ENCODE measurements around the gene SLC34A1. TPM values are rescaled to one million over a fixed set of nuclear protein-coding genes. Genes with fewer than 3 reads are reported as not detected.

Gene SLC34A1
- total and polyA plus RNA-seq, 2 of the 13 experiments (the other 11 are each of a cell fraction or from before 2014, with no cell fraction given) = 0.03 to 0.20 TPM

- TF ChIP-seq, protein P1, sequence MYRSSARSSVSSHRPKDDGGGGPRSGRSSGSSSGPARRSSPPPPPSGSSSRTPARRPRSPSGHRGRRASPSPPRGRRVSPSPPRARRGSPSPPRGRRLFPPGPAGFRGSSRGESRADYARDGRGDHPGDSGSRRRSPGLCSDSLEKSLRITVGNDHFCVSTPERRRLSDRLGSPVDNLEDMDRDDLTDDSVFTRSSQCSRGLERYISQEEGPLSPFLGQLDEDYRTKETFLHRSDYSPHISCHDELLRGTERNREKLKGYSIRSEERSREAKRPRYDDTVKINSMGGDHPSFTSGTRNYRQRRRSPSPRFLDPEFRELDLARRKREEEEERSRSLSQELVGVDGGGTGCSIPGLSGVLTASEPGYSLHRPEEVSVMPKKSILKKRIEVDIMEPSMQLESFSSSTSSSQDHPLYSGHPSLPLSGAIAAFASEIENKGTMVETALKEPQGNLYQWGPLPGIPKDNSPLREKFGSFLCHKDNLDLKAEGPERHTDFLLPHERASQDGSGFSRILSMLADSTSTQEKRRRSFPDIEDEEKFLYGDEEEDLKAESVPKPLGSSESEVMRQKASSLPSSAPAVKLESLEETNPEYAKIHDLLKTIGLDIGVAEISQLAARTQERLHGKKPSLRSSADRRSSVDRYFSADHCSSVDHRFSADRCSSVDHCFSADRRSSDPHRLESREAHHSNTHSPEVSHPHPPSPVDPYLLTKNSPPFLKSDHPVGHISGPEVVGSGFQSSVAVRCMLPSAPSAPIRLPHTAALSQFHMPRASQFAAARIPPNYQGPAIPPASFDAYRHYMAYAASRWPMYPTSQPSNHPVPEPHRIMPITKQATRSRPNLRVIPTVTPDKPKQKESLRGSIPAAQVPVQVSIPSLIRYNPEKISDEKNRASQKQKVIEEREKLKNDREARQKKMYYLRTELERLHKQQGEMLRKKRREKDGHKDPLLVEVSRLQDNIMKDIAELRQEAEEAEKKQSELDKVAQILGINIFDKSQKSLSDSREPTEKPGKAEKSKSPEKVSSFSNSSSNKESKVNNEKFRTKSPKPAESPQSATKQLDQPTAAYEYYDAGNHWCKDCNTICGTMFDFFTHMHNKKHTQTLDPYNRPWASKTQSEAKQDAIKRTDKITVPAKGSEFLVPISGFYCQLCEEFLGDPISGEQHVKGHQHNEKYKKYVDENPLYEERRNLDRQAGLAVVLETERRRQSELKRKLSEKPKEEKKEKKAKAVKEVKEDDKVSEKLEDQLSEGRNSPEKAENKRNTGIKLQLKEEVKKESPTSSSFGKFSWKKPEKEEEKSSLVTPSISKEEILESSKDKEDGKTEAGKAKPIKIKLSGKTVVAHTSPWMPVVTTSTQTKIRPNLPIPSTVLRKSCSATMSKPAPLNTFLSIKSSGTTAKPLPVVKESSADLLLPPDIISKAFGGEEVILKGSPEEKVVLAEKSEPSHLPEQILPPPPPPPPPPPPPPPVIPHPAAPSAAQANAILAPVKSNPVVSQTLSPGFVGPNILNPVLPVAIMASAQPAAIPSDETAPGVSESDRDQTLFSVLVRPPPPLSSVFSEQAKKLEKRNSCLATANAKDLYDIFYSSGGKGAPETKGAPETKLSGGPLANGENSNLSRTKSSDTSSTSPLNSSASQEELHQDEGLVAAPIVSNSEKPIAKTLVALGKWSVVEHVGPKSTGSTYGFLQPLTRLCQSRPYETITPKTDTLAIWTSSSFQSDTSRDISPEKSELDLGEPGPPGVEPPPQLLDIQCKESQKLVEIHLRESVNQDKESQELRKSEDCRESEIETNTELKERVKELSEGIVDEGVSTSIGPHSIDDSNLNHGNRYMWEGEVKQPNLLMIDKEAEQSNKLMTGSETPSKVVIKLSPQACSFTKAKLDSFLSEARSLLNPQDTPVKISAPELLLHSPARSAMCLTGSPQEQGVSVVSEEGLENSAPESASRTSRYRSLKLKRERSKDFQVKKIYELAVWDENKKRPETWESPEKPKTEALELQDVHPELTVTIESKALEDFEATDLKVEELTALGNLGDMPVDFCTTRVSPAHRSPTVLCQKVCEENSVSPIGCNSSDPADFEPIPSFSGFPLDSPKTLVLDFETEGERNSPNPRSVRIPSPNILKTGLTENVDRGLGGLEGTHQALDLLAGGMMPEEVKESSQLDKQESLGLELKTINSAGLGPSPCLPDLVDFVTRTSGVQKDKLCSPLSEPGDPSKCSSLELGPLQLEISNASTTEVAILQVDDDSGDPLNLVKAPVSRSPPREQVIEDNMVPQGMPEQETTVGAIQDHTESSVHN (CRISPR knock-in tag; IDR thresholded peaks at IDR 0.05) = 0 out of 2 replicates have a peak, but pooled peaks have one; percentile 45
- TF ChIP-seq SOX5 (CRISPR knock-in tag; IDR thresholded peaks at IDR 0.05; ENCODE audit: borderline replicate concordance) (0 out of 2 replicates have a peak, but pooled peaks have one; percentile 11), HOXA3 (CRISPR knock-in tag; IDR thresholded peaks at IDR 0.05) (peak; percentile 46; the same call in 1 of the 2 replicates), MAZ (IDR thresholded peaks at IDR 0.05; ENCODE audit: borderline replicate concordance, low read depth, low read length) (0 out of 2 replicates have a peak, but pooled peaks have one; percentile 31), MAZ (CRISPR knock-in tag; IDR thresholded peaks at IDR 0.05; ENCODE audit: low read depth) (no peak), HMGXB4 (CRISPR knock-in tag; IDR thresholded peaks at IDR 0.05; ENCODE audit: borderline replicate concordance in 1 of 2, low read depth in 1 of 2) (0 out of 4 replicates have a peak, but pooled peaks of 1 of the 2 experiments have one; percentile 34), GATA4 (IDR thresholded peaks at IDR 0.05; ENCODE audit: borderline replicate concordance, low read depth) (0 out of 2 replicates have a peak, but pooled peaks have one; percentile 13), POGZ (CRISPR knock-in tag; IDR thresholded peaks at IDR 0.05) (peak; percentile 52; the same call in 1 of the 2 replicates), POLR2G (IDR thresholded peaks at IDR 0.05; ENCODE audit: low read depth, low read length) (peak; percentile 58; the same call in 1 of the 2 replicates)
- TF ChIP-seq, protein P2, sequence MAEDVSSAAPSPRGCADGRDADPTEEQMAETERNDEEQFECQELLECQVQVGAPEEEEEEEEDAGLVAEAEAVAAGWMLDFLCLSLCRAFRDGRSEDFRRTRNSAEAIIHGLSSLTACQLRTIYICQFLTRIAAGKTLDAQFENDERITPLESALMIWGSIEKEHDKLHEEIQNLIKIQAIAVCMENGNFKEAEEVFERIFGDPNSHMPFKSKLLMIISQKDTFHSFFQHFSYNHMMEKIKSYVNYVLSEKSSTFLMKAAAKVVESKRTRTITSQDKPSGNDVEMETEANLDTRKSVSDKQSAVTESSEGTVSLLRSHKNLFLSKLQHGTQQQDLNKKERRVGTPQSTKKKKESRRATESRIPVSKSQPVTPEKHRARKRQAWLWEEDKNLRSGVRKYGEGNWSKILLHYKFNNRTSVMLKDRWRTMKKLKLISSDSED (CRISPR knock-in tag; IDR thresholded peaks at IDR 0.05) = no peak
- TF ChIP-seq, protein P3, sequence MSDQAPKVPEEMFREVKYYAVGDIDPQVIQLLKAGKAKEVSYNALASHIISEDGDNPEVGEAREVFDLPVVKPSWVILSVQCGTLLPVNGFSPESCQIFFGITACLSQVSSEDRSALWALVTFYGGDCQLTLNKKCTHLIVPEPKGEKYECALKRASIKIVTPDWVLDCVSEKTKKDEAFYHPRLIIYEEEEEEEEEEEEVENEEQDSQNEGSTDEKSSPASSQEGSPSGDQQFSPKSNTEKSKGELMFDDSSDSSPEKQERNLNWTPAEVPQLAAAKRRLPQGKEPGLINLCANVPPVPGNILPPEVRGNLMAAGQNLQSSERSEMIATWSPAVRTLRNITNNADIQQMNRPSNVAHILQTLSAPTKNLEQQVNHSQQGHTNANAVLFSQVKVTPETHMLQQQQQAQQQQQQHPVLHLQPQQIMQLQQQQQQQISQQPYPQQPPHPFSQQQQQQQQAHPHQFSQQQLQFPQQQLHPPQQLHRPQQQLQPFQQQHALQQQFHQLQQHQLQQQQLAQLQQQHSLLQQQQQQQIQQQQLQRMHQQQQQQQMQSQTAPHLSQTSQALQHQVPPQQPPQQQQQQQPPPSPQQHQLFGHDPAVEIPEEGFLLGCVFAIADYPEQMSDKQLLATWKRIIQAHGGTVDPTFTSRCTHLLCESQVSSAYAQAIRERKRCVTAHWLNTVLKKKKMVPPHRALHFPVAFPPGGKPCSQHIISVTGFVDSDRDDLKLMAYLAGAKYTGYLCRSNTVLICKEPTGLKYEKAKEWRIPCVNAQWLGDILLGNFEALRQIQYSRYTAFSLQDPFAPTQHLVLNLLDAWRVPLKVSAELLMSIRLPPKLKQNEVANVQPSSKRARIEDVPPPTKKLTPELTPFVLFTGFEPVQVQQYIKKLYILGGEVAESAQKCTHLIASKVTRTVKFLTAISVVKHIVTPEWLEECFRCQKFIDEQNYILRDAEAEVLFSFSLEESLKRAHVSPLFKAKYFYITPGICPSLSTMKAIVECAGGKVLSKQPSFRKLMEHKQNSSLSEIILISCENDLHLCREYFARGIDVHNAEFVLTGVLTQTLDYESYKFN (CRISPR knock-in tag; conservative IDR thresholded peaks at IDR 0.05) = peak; percentile 83
Measured at GRCh38 chr5:177434942-177435738, 50.9 kb downstream of the SLC34A1 start (continued).
